GM12864 (cell line): Measurements from ENCODE around the gene IL6R.

Experiments
- DNase-seq: peaks from one replicate; pipeline ENCODE4 v3.0.0-alpha.2; 2011; ENCODE audit warnings: low read depth
- H3K4me3 ChIP-seq: 2 replicates; pipeline ENCODE4 v1.5.1; 2011; ENCODE audit warnings: mild to moderate bottlenecking, low read depth, low read length, control low read depth
- TF ChIP-seq, protein P1 (sequence below): IDR thresholded peaks from 2 replicates; pipeline ENCODE4 v1.5.1; 2011; ENCODE audit warnings: low read depth, mild to moderate bottlenecking, moderate library complexity, low read length, control low read depth, inconsistent platforms; ENCODE audit errors: missing control alignments

The IL6R gene

DNA sequence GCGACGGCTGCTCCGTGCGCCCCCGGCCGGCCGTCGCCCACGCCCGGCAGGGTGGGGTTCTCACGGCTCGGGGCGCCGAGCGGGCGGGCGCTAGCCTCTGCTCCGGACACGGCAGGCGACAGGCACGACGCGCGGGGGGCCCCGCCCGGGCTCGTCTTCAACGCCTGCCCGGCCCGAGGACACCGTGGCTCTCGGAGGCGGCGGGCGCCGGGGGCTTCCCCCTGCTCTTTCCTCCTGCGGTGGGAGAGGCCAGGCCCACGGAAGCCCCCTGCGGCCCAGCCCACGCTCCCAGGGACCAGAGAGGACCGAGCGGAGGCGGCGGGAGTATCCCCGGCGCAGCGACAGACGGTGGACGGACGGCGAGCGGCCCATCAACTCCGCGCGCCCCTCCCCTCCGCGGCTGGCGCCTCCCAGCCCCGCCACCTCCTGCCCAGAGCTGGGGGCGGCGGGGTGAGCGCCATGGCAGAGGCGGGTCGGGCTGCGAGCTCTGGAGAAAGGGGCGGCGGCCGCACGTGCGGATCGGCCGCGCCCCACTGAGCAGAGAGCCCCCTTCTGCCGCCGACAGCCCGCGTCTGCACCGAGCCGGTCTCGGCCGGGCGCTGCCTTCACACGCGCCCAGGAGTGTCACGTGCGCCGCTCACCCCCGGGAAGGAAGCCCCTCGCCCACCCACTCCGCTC is 97.1 kb downstream of the IL6R start, which contains the start of the genes SHE and TDRD10:
TSS of gene SHE (minus strand) at position 347 of the 678 bp plus-strand sequence. CDS start 386 bp downstream, outside the sequence.
TSS of gene TDRD10 (plus strand) at position 154 of the 678 bp plus-strand sequence. CDS start 4,685 bp downstream, outside the sequence.
- DNase-seq, result no peak
- 0 out of 2 replicates have a peak within 1 kb of the TSS, but pooled peaks have one; percentile 16 for H3K4me3 ChIP-seq
- TF ChIP-seq, protein P1, sequence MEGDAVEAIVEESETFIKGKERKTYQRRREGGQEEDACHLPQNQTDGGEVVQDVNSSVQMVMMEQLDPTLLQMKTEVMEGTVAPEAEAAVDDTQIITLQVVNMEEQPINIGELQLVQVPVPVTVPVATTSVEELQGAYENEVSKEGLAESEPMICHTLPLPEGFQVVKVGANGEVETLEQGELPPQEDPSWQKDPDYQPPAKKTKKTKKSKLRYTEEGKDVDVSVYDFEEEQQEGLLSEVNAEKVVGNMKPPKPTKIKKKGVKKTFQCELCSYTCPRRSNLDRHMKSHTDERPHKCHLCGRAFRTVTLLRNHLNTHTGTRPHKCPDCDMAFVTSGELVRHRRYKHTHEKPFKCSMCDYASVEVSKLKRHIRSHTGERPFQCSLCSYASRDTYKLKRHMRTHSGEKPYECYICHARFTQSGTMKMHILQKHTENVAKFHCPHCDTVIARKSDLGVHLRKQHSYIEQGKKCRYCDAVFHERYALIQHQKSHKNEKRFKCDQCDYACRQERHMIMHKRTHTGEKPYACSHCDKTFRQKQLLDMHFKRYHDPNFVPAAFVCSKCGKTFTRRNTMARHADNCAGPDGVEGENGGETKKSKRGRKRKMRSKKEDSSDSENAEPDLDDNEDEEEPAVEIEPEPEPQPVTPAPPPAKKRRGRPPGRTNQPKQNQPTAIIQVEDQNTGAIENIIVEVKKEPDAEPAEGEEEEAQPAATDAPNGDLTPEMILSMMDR, result no peak

DNA sequence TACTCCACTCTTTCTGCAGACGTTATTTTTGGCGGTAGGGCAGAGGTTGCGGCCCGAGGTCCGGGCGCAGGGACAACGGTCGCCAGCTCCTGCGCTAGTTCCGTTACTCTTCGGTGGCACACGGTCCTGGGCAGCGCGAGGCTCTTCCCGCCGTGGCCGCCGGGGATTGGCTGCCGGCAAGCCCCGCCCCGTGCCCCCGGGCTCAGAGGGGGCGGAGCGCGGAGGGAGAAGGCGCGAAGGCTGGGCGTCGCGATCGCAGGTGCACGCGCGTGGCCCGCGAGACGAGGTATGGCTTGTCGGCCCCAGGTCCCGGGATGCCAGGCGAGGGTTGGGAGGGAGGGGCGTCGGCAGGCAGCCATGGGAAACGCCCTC is 97.6 kb downstream of the IL6R start:
- TF ChIP-seq, protein P1, result no peak
- H3K4me3 ChIP-seq, result no peak overlapping the region
- DNase-seq, result no peak

DNA sequence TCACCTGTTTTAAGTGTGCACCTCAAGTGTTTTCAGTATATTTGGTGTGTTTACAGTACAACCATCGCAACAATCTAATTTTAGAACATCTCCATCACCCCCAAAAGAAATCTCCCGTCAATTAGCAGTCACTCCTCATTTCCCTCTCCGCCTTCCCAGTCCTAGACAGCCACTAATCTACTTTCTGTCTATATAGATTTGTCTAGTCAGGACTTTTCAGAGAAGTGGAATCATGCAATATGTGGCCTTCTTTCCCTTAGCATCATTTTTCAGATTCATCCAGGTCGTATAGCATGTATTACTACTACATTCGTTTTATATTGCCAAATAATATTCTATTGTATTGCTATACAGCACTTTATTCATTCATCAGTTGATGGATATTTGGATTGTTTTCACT is 98.8 kb downstream of the IL6R start:
- TF ChIP-seq, protein P1, result no peak
- H3K4me3 ChIP-seq, result no peak overlapping the region

DNA sequence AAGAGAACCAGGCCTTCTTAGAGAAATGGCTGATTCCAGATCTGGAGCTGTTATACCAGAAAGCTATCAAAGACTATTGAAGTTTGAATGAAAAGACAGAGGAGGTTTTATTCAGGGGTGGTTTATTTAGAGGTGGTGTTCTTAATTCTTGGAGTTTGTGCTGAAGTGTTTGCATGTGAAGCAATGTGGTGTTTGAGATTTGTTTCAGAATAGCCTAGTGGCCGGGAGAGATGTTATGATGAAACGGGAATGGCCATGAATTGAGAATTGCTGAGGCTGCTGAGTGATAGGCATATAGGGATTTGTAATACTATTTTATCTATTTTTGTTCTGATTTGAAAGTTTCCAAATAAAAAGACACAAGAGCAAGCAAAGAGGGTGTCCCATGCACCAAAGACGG is 107.6 kb downstream of the IL6R start:
- no peak overlapping the region for H3K4me3 ChIP-seq
- no peak for DNase-seq
- TF ChIP-seq, protein P1, result no peak

More for the DNA sequence above, 98.8 kb downstream of the IL6R start:
- DNase-seq, result no peak

DNA sequence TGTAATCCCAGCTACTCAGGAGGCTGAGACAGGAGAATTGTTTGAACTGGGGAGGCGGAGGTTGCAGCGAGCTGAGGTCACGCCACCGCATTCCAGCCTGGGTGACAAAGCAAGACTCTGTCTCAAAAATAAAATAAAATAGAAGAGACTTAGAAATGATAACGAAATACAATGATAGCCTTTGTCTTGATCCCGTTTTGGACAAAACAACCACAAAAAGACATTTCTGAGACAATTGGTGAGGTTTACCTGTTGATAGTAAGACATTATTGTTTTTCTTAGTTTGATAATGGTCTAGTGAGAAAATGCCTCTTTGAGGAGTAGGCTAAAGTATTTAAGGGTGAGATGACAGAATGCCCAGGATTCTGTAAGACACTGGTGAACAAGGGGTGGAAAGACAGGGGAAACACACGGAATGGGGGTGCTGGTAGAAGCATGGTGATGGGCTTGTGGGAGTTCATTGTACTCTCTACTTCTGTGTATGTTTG is 109.0 kb downstream of the IL6R start:
- no peak for DNase-seq
- H3K4me3 ChIP-seq, result no peak overlapping the region

DNA sequence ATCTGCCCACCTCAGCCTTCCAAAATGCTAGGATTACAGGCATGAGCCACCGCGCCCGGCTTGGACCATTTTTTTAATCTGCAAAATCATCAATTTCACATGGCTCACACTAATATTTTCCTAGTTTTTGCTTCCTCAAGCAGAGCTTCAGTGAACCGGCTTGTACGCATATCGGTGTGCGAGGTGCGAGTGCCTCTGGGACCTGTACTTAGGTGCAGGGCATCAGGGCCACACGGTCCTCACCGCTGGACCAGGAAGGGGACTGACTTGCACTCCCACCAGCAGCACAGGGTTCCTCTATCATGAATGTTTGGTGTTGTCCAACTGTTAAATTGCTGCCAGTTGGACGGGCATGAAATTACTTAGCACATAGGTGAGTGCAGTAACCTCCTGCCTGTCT is 112.5 kb downstream of the IL6R start:
- TF ChIP-seq, protein P1, result no peak
- DNase-seq, result no peak

More for the DNA sequence above, 109.0 kb downstream of the IL6R start:
- TF ChIP-seq, protein P1, result no peak

More for the DNA sequence above, 112.5 kb downstream of the IL6R start:
- no peak overlapping the region for H3K4me3 ChIP-seq
